Colon (tissue), 2 donors: Measurements from ENCODE around the gene COL23A1.
"Not testable (repeated sequence)": the region's sequence is repeated elsewhere in the genome, so short reads cannot be mapped to it uniquely, and the experiment has no call there.

ENCODE experiments used
- FAIRE-seq: peaks from 2 replicates; lab custom pipeline; 2012; peaks lifted over from hg19 to GRCh38; lab: Jason Lieb, UNC
- donor health status: control.
- donor health status: control.

The COL23A1 gene

GRCh38 chr5:178302321-178302720 is 287.9 kb downstream of the COL23A1 start:
- not testable (repeated sequence) for FAIRE-seq

DNA sequence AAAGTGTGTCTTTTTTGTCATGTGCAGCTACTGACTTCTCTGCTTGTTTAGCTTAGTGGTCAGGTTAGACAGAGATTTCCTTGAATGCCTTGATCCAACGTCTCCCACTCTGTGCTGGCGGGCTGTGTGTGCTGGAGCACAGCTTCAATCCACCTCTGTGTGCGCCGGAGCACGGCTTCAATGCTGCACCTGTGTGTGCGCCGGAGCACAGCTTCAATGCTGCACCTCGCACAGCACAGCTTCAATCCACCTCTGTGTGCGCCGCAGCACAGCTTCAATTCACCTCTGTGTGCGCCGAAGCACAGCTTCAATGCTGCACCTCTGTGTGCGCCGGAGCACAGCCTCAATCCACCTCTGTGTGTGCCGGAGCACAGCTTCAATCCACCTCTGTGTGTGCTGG is 288.6 kb downstream of the COL23A1 start:
- no peak for FAIRE-seq

DNA sequence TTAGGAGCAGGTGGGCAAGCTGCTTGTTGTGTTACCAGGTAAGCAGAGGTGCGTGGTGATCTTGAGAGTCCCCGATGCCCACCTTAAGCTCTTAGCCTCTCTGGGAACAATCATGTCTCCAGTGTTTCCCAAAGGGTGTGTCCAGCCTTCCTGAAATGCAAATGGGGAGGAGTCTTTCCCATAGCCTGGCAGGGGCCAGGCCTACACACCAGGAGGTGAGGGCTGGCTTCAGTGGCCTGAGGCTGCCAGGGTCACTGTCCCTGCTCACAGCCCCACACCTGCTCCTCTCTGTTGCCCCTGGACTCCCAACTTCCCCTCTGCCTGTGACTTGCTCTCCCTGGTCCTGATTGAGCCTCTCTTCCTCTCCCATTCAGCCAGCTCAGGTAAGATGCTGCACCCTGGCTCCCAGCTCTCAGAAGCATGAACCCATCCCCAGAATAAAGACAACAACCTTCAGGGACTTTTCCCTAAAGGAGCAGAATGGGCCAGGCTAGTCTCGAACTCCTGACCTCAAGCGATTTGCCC is 291.8 kb downstream of the COL23A1 start:
- FAIRE-seq: no peak

DNA sequence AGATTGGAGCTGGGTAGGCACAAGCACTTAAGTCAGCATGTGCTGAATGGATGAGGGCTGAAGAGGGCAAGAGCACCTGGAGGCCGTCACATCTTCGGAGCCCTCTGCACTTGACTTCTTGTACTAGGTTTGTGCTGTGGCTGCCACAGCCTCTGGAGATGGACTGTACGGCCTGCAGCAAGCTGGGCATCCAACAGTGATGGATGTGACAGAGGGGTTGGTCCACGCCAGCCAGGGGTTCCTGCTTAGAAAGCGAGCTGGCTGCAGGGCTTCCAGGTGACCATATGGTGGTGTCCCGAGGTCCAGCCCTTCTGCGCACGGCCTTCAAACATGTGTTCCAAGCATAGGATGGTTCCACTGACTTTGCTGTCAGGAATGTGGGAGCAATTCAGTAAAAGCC is 292.4 kb downstream of the COL23A1 start:
- no peak for FAIRE-seq

GRCh38 chr5:178296066-178296465 is 294.1 kb downstream of the COL23A1 start:
- FAIRE-seq: no peak

DNA sequence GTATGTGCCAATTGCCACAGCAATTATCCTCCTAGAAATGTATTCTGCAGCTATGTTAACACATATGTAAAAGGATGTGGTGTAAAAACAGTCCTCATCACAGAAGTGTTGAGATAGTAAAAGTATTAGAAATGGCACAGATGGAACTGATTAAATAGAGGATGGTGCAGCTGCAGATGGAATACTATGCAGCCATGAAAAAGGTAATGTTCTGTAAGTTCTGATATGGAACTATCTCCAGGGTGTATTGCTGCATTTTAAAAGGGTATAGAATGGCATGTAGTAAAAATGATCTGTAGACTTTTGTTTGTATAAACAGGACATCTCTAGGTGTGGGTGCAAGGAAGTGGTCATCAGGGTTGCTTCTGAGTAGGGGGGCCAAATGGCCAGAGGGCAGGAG is 294.6 kb downstream of the COL23A1 start:
- no peak for FAIRE-seq

DNA sequence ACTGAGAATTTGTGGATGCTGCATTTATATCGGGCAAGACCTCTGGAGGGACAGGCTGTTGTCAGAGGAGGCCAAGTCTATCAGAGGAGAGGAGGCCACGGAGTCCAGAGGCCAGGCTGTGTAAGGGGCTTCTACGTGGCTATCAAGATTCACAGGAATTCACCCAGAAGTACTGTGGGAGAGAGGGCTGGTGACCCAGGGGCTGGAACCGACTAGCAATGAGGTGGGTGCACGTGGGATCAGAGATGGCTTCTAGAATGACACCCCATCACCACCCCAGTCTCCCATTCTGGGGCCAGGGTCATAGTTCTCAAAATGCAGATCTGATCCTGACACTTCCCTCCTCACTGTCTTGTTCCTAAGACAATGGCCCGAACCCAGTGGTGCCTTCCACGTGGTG is 296.4 kb downstream of the COL23A1 start:
- FAIRE-seq: no peak

DNA sequence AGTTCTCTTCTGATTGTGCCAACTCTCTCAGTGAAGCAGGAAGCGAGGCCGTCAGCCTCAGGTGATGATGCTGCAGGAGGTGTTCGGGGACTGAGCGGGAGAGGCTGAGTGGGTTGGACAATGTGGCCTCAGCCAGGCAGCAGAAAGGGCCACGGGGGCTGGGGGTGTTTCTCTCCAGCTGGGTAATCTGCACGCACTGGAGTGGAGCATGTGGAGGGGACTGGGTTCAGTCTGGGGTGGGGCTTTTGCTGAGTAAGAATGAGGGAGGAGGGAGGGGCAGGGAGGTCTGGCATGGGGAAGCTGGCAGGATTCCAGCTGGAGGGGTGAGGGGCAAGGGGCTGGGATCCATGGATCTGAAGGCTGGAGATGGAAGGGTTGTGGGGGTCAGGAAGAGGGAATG is 296.8 kb downstream of the COL23A1 start:
- no peak for FAIRE-seq

GRCh38 chr5:178292826-178293205 is 297.4 kb downstream of the COL23A1 start:
- FAIRE-seq: no peak

- FAIRE-seq: no peak
These were observed 298.0 kb downstream of the COL23A1 start for GRCh38 chr5:178291969-178292825.

- no peak for FAIRE-seq
These were observed 299.0 kb downstream of the COL23A1 start for GRCh38 chr5:178291161-178291561.

GRCh38 chr5:178290376-178290775 is 299.8 kb downstream of the COL23A1 start:
- FAIRE-seq: no peak

DNA sequence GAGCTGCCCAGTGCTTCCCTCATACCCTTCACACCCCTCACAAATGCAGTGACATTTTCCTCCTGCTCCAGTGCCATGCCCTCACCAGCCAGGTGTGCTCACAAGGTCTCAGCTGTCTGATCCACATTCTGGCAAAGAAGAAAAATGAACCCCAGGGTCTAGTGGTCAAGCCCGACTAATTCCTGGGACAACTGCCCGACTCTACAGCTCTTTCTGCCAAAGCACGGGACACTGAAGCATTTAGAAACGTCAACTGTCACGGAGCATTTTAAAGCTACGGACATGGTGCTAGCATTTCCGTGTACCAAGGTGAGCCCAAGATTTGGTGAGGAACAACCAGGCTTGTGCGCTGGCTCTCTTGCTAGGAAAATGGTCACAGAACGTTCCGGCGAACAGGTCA is 300.8 kb downstream of the COL23A1 start:
- FAIRE-seq: no peak

- no peak for FAIRE-seq
These were observed 301.5 kb downstream of the COL23A1 start for GRCh38 chr5:178288401-178289368.

- no peak for FAIRE-seq
These were observed 302.4 kb downstream of the COL23A1 start for GRCh38 chr5:178287791-178288105.

DNA sequence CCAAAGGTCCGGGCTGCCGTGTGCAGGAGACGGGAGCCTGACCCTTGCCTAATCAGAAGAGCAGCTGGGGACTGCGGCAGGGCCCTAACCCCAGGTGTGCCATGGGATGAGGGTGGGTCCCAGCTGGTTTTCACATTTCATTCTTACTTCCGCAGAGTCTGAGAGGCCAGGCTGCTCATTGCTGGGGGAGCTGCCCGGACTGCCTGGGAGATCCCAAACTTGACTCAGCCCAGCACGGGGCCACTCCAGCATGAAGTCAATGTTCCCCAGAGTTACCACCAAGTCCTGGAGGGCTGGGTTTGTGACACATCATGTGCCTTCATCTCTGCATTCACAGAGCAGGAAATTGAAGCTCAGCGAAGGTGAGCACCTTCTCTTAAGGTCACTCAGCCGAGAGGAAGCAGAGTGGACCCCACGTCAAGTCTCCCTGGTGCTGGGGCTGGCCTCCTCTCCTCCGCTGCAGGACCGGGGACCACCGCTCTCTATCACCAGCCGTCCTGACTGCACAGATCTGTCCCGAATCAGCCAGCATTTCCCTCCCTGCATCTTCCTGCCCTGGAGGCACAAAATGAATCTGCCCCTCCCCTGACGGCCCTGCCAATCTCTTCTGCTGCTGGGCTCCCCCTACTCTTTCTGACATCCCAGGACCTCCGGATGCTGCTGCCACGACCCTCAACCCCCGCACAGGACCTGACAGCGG is 303.0 kb downstream of the COL23A1 start:
- FAIRE-seq: no peak

- FAIRE-seq: no peak
These were observed 303.7 kb downstream of the COL23A1 start for GRCh38 chr5:178286226-178287090.

DNA sequence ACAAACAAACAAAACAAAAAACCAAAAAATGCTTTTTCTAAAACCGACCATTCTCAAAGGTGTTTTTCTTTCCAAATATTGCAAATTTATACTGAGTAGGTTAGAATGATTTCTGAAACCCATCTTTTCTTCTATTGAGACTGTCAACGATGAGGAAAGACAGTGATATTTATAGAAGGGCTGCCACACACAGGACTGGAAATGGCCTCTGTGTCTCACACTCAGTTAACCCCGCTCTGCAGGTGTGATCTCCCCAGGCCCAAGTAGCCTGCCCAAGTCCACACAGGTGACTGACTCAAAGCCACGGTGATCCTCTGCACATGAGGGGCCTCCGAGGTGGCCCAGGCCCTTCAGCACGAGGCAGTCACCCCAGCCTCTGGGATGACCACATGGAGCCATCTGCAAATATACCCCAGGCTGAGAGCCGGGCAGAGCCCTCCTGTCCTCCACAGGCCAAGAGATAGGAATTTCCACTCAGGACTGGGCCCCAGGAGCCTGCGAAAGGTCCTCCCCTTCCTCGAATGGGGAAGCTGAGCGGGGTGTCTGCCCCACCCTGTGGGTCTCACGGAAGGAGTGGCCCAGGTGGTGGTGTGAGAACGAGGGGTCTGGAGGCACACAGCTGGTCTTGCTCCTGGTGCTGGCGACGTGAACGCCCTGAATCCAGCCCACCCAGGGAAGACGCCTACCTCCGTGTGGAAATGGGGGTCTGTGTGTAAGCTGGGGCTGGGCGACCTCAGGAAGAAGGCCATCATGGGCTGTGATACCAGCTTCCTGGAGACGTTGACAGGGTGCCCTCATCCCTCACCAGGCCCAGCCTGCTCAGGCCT is 304.6 kb downstream of the COL23A1 start:
- no peak for FAIRE-seq

DNA sequence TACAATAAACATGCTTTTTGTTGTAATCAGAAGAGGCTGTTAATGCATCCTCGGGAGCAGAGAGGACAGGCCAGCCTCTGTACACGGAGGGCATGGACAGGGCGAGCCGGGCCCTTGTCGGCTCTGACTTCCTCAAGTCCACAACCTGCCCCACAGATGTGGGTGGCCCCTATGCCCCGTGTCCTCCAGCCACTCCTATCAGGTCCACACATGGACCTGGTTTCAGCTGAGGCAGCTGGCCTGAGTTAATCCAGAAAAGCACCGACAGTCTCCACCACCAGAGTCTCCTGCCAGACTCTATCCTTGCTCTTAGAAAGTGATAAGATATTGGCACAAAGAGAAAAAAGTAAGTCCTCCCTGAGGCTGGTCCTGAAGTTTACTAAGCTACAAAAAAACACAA is 305.2 kb downstream of the COL23A1 start:
- no peak for FAIRE-seq

DNA sequence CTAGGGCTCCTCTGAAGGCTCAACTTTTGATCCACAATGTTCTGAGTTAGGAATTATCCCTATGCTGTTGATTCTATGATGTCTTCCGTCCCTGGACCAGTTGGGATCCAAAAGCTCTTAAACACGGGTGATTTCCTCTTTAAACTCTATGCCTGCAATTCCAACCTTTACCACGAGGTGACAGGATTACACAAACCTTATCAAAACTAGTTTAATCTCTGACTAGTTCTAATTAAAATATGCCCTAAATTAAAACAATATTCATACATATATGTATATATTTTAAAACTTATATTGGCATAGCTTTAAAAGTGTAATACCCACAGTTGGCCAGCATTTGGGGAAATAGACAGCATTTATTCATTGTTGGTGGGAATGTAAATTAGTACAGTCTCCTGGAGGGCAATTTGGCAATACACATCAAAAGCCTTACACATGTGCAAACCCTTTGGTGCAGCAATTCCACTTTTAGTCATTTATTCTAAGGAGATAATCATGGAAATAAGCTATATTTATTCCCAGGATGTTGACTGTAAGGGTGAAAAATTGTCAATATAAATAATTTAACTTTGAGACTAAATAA is 306.0 kb downstream of the COL23A1 start:
- FAIRE-seq: no peak
